GM19395 (cell line): ENCODE data around the gene B4GALNT3.
"Not testable (repeated sequence)": the region's sequence is repeated elsewhere in the genome, so short reads cannot be mapped to it uniquely, and the experiment has no call there.

Experiments used
- ATAC-seq: cut with Tn5 transposase; IDR thresholded peaks from one replicate; pipeline ENCODE4 v1.9.1; 2021; ENCODE audit warnings: mild to moderate bottlenecking, moderate library complexity; ENCODE audit not compliant: unreplicated experiment

B4GALNT3 gene

DNA sequence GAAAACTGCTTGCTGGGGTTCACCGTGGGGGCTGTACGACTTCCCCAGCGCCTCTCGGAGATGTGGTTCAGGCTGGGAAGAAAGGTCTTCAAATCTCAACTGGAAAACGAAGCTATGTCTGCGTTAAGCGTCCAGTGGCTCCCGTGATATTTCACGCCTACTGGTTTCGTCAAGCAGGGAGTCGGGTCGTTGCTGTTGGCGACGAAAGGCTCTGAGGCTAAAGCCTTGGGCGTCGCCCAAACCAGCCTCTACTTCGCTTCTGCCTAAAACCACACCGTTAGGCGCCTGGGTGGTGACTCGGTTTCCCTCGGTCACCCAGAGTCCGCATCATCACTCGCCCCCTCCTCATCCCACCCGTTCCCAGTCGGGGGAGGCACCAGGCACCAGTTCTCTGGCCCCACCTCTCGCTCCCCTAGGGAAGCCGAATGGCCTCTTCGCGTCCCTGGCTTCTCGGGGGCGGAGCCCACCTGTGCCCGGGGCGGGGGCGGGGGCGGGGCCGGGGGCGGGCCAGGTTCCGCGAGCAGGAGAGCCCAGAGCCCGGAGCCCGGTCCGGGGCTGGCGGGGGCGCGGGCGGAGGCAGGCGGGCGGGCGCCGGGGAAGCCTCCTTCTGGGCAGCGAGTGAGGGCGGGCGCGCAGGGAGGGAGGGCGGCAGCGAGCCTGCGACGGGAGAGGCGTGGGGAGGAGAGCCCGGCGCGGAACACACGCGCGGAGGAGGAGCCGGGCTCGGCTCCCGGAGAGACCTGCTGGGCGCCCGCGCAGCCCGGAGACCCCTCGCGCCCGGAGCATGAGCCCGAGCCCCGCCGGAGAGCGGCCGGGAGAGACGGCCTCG lies at the start of gene B4GALNT3:
TSS of gene B4GALNT3 (plus strand) at position 510 of the 829 bp plus-strand sequence. CDS start 438 bp downstream, outside the sequence.
- no peak for ATAC-seq

DNA sequence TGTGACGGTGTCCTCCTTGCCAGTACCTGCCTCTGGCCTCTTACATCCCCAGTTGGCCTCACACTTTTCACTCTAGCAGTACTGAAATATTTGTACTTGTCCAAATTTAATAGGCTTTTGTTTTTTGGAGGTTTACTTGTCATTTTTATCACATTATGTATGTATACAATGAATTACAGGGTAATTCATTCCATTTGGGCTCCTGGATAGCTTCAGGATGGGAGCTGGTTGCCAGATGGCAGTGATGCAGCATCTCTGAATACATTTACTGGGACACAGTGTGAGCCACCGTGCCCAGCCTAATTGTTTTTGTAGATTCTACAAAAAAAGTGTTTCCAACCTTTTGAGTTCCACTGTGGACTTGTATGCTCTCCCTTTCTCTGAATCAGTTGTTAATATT lies 44.9 kb upstream of the B4GALNT3 start:
- ATAC-seq: no peak

DNA sequence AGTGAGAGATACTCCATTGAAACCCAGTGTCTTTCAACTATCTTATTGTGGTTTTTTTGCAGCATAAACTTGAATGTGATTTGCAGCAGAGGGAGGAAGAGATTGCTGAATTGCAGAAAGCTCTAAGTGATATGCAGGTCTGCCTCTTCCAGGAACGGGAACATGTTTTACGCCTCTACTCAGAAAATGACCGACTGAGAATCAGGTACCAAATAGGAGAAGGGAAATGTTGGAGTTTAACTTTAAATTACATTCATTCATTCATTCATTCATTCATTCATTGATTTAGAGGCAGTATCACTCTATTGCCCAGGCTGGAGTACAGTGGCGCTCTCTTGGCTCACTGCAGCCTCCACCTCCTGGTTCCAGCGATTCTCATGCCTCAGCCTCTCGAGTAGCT lies 41.3 kb upstream of the B4GALNT3 start:
- no peak for ATAC-seq

DNA sequence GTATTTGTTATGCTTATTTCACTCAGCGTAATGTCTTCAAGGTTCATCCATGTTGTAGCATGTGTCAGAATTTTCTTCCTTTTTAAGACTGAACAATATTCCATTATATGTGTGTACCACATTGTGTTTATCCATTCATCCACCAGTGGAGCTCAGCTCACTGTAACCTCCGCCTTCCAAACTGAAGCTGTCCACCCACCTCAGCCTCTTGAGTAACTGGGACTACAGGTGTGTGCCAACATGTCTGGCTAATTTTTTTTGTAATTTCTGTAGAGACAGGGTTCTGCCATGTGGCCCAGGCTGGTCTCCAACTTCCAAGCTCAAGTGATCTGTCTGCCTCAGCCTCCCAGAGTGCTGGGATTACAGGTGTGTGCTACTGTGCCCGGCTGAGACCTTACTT lies 37.2 kb upstream of the B4GALNT3 start:
- no peak for ATAC-seq

DNA sequence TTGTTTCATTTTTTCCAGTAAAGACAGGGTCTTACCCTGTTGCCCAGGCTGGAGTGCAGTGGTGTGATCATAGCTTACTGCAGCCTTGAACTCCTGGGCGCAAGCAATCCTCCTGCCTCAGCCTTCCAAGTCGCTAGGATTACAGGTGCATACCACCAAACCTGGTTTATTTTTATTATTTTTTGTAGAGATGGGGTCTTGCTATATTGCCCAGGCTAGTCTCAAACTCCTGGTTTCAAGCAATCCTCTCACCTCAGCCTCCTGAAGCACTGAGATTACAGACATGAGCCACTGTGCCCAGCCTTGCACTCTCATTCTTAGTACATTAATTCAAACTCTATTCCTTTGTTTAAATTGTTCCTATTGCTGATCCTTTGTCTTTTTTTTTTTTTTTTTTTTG lies 24.0 kb upstream of the B4GALNT3 start:
- not testable (repeated sequence) for ATAC-seq

DNA sequence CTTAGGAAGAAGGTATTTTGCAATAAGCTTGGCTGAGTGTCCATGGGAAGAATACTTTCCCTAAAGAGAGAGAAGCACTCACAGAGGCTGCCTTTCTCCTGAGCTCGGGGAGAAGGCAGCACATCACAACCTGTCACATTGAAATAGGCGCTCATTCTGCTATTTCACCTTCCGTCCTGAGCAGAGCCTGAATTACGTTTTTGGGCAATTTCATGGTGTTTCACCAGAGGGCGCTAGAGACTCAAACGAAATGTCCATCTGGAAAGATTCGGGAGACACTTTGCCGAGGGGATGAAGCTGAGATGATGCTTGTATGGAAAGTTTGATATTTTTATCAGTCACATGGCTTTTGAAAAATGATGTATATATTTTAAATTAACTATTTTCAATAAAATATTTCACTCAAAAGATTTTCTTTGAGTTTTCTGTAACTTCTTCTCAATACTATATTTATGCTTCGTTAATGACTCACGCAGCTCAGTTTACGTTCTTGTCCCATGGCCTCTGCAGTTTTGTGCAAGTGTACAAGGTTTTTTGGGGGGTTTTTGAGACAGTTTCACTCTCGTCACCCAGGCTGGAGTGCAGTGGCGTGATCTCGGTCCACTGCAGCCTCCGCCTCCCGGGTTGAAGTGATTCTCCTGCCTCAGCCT lies 17.4 kb upstream of the B4GALNT3 start:
- no peak for ATAC-seq

DNA sequence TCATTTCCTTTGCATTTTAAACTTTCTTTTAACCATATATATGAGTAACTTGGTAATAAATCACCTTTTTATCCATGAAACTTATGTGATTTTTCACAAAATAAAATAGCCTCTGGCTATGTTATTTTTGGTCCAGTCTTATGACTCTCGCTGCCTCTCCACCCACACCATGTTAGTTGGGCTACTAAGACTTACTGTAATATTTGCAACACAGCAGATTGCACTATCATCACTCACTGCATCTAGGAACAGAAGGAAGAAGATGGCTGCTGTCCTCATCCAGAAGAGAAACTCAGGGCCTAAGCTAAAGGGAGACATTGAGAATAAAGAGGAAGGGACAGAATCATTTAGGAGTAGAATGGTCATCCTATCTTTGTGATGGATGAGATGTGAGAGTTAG lies 12.6 kb upstream of the B4GALNT3 start:
- ATAC-seq: no peak

DNA sequence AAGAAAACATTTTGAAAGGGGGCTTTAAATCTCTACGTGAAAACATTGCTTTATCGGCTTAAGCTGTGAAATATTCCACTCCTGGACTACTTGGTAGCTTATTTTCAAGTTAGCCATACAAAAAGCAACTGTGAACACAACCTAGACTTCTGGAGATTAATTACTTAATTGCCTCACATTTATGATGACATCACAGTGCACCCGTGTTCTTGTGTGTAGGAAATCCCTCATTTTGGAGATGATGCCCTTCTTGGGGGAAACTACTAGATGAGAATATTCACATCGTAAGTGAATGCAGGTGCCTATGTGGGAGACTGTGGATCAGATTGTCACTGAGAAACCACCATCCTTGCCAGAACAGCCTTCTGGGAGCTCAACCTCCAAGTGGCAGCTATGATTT lies 10.5 kb upstream of the B4GALNT3 start:
- no peak for ATAC-seq

DNA sequence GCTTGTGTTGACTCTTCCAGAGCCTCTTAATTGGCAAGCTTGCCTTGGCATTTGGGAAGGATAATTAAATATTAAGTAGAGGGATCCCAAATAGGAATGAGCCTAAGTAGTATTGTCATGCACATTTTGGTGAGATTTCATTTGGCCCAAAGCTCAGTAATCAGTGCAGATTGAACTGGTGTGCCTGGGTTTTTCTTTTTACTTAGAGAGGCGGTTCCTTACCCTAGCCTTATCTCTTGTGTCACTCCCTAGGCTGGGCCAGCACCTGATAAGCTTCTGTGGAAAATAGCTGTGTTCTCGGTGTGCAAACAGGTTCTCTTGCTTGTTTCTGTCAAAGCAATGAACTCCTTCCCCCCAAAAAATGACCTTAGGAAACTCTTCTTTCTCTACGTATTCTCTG lies 9.3 kb upstream of the B4GALNT3 start:
- no peak for ATAC-seq

DNA sequence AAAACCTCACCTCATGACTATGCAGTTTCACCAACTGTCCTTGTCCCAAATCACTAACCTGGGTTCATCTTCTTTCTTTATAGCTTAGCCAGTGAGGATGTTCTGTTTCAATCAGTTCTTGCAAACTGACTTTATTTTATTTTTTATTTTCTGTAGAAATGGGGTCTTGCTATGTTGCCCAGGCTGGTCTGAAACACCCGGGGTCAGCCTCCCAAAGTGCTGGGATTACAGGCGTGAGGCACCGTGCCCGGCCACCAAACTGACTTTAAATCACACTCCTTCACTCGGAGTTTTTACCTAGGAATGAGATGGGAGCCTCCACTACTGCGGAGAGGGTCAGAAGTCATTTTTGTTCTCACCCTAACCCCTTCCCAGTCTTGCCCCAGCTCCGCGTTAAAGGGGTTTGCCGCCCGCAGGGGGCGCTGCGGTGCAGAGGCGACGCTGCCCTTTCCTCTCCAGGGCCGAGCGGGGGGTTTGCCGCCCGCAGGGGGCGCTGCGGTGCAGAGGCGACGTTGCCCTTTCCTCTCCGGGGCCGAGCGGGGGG lies 7.0 kb upstream of the B4GALNT3 start:
- no peak for ATAC-seq

DNA sequence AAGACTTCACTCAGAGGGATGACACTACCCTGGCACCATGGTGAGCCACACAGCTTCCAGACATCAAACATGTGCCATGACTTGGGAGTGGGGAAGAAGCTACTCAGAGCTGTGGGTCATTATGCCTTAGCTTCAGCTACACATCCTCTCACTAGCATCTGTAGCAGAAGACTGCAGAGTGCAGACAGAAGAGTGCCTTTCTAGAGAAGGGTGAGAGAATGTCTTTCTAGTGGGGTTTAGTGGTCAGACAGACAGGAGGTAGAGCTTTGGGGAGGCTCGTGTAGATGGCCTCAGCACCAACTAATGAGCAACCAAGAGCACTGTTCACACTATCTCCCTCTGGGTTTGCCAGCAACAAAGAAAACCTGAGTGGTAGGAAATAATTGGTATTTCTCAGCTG lies 4.9 kb upstream of the B4GALNT3 start:
- no peak for ATAC-seq

DNA sequence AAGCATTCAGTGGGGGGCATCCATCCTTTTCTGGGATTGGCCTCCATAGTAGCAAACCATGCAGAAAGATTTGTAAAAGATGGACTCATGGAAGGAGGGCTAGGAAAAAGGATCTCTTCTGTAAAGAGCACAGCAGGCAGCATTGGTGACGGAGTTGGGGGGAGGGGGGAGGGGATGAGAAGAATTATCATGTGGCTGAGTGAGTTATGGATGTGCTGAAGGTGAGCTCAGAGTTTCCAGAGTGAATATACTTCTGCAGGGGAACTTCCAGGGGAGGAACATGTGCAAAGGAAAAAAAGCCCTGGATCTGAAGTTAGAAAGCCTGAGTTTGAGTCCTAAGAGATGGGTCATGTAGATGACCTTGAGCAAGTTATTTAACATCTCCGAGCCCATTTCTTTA lies 3.9 kb upstream of the B4GALNT3 start:
- no peak for ATAC-seq

DNA sequence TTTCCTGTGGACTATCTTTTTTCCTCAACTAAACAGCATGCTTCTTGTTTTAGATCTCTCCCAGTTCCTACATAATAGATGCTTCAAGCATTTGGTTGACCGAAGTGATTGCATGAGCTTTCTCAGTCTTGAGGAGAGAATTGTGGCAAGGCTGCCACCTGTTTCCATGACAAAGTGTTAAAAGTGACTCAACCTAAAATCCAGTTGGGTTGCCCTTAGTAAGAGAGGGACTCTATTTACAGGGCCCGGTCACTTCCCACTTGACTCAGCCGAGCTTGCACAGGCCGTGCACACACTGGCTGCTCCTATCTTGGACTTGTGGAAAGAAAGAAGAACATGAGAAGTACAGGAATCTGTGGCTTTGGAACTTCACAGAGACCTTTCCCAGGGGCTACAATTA lies 2.1 kb upstream of the B4GALNT3 start:
- ATAC-seq: no peak

DNA sequence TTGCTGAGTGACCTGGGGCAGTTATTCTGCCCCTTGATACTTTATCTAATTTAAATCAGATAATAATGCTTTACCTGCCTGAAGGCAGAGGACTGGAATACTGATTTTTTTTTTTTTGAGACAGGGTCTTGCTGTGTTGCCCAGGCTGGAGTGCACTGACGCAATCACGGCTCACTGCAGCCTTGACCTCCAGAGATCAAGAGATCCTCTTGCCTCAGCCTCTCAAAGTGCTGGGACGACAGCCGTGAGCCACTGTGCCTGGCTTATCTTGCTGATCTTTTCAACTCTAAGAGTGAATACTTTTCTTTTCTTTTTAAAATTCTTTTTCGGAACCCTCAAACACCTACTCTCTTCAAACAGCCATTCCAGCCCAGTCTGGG lies 699 bp upstream of the B4GALNT3 start:
- no peak for ATAC-seq

DNA sequence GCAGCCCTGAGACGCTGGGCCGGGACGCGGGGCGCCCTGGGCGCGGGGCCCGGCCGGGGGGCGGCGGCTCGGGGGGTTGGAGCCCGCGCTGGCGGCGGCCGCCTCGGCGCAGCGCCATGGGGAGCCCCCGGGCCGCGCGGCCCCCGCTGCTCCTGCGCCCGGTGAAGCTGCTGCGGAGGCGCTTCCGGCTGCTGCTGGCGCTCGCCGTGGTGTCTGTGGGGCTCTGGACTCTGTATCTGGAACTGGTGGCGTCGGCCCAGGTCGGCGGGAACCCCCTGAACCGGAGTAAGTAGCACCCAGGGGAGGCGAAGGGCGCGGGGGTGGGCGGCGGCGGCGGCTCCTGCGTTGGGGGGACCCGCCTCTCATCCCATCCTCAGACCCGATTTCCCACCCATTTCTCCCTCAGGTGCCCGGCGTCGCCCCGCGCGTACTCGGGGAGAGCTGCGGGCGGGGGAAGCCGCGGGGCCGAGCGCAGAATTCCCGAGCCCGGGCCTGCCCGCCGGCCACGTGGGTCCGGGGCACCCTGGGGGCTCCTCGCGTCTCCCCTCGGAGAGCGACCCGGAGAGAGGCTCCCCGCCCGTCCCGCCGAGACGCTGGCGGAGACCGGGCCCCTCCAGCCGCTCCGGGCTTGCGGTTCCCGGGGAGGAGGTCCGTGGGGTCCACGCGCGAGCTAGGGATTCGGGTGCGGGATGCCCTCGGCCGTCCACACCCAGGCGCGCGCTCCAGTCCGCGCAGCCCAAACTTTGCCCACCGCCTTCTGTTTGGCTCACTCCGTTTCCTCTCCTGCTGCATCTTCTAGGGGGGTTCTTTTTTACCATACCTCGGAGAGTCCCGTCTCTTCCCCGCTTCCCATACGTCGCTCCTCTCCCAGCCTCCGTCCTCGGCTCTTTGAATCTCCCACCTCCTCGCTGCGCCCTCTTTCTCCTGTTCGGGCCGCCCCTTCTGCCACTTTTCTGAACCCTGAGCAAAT lies 807 bp downstream of the B4GALNT3 start:
- no peak for ATAC-seq

DNA sequence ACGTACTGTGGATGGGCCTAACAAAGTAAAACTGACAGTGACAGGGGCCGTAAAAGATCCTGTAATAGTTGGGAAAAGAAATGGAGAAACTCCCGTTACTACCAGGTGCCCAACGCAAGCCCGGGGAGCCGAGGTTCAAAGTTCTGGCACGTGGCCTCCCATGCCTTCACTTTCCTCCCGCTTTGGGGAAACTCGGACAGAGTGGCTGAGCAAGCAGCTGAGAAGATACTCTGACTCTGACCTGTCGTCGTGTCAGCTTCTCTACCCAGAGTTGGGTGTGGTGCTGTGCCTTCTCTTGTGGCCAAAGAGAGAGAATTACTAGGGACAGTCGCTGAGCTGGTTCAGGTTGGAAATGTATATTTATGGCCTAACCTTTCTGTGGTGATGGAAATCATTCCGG lies 1.7 kb downstream of the B4GALNT3 start:
- ATAC-seq: no peak

DNA sequence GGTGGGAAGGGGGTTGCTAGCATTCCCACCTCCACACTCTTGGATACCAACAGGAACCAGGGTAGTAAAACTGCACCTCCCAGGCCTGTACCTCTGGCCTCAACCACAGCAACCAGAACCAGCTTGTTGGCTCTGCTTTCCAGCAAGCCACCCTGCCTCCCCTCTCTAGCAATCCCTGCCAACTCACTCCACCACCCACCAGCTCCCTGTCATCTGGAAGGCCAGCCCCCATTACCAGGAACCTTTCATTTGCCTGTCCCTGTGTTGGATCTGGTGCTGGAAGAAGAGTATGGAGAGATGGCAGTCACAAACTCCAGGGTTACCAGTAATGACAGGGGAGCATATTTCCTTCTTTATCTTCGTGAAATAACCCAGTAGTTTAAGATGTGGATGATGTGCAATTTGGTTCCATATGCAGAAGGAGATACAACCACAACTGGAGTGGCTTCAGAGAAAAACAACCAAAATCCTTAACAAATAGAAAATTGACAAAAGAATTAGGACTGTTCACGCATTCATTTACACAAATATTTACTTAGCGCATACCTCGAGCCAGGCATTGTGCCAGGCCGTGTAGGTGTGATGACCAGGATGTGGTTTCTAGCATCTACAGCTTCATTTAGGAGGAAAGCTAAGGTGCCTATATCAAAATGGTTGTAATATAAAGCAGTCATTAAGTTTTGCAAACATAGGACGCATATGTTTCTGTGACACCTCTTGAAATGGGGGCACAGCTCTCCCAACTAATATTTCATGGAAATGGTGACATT lies 3.4 kb downstream of the B4GALNT3 start:
- ATAC-seq: no peak

DNA sequence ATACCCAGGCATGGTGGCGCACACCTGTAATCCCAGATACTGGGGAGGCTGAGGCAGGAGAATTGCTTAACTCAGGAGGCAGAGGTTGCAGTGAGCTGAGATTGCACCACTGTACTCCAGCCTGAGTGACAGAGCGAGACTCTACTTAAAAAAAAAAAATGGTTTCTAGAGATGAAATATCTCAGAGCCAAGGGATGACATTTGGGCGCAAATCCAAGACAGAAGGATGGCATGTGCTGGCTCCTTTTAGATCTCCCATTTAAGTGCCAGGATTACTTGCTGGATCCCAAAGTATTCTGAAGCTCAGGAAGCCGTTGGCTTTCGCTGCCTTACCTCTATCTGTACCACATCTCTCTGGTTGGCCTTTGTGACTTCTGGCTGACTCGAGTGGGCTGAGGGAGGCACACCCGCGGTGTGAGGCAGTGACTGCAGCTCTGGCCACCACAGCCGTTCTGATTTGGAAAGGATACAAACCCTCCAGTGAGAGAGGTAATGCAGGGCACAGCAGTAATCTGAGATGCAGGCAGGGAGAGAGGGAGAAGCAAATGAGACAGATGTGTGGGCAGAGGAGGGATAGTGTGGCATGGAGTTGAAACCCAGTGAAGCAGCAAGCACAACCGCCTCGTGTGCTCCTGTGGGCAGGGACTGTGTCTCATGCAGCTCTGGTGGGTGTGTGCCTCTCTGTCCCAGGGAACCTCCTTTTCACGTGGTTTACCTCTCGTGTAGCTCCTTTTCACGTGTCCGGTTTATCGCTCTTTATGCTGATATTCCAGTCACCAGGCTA lies 4.9 kb downstream of the B4GALNT3 start:
- ATAC-seq: no peak

DNA sequence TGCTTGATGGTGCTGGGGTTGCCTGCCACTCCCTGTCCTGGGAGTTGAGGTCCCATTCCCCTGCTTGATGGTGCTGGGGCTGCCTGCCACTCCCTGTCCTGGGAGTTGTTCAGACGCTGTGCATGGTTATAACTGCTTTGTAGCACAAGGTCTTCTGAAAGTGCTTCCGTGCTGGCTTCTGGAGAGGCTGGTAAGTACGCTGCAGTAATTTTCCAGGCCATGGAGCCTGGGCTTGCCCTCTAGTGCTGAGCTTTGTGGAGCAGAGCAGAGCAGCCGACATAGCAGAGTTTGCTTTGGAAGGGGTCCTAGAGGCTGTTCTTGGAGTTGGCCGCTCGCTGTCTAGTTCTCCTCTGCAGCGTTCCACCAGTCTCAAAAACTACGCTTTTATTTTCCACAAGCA lies 6.3 kb downstream of the B4GALNT3 start:
- ATAC-seq: no peak

DNA sequence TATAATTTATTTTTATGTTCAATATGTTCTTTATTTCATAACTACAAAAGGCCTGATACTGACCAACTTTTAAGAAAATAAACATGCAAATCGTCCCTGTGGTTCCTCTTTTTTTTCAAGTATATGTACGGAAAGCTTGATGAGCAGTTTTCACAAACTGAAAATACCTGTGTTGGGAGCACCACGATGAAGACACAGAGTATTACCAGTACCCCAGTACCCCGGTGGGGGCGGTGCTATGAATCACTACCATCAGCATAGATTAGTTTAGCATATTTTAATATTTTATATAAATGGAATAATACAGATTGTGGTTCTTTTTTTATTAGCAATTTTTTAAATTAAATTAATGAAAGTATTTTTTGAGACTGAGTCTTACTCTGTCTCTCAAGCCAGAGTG lies 7.0 kb downstream of the B4GALNT3 start:
- ATAC-seq: no peak
